ENCODE data around the gene THSD7B. TPM values are rescaled to one million over a fixed set of nuclear protein-coding genes. Genes with fewer than 3 reads are reported as not detected.

The THSD7B gene
- total and polyA plus RNA-seq, 2 of the 8 experiments (the other 6 are each of a cell fraction or from before 2014, with no cell fraction given): 0.60 to 2.9 TPM

- TF ChIP-seq CHD7 (IDR thresholded peaks at IDR 0.05; ENCODE audit: insufficient replicate concordance, low read length) (no peak), HDAC2 (IDR thresholded peaks at IDR 0.05; ENCODE audit: borderline replicate concordance in 1 of 2, low read depth in 2 of 2, low read length in 2 of 2) (no peak), TEAD4 (IDR thresholded peaks at IDR 0.05; ENCODE audit: low read depth, low read length) (no peak), SAP30 (IDR thresholded peaks at IDR 0.05; ENCODE audit: insufficient read depth, insufficient replicate concordance, low read length) (no peak), TAF1 (IDR thresholded peaks at IDR 0.05; ENCODE audit: low read depth, low read length) (no peak), FOSL1 (IDR thresholded peaks at IDR 0.05; ENCODE audit: insufficient read depth, low read depth, low read length) (no peak), MAFK (IDR thresholded peaks at IDR 0.05; ENCODE audit: low read depth, low read length) (no peak), GTF2F1 (IDR thresholded peaks at IDR 0.05; ENCODE audit: borderline replicate concordance, low read depth, low read length) (no peak), GABPA (IDR thresholded peaks at IDR 0.05; ENCODE audit: borderline replicate concordance, insufficient read depth, low read length) (no peak), TAF7 (optimal IDR thresholded peaks at IDR 0.05; ENCODE audit: borderline replicate concordance, low read depth, low read length) (no peak)
Measured at GRCh38 chr2:136844546-136844945, 79.2 kb downstream of the THSD7B start (continued).
